WTC11 (cell line): Measurements from ENCODE around the gene AKT3. TPM values are rescaled to one million over a fixed set of nuclear protein-coding genes. Genes with fewer than 3 reads are reported as not detected.

ENCODE experiments used
- ATAC-seq: fragments of 200-7000 bp; cut with Tn5 transposase; 2 replicates; pipeline ENCODE4 v1.10.0; 2021; ENCODE audit warnings: mild to moderate bottlenecking, moderate library complexity
- CTCF ChIA-PET: fragments of 300-600 bp; sonication (Branson Sonifier 250); formaldehyde crosslinking; loops from one replicate; lab custom pipeline; 2021; ENCODE audit warnings: antibody characterized with exemption; lab: Charles Lee
- POLR2A ChIA-PET: fragments of 350-600 bp; sonication (Branson Sonifier 250); formaldehyde crosslinking; loops from one replicate; lab custom pipeline; 2021; ENCODE audit warnings: antibody characterized with exemption; lab: Charles Lee
- DNase-seq: peaks from one replicate; pipeline ENCODE4 v3.0.0; 2021; ENCODE audit warnings: low spot score
- H3K27ac Mint-ChIP-seq: 2 replicates; pipeline ENCODE4 v1.8.0; 2021; ENCODE audit warnings: mixed read lengths
- H3K27me3 Mint-ChIP-seq: 2 replicates; pipeline ENCODE4 v1.8.0; 2021; ENCODE audit warnings: low read depth, mild to moderate bottlenecking, moderate library complexity, mixed read lengths
- H3K36me3 Mint-ChIP-seq: 2 replicates; pipeline ENCODE4 v1.8.0; 2021; ENCODE audit warnings: mixed read lengths
- H3K4me1 Mint-ChIP-seq: 2 replicates; pipeline ENCODE4 v1.8.0; 2022; ENCODE audit warnings: mixed read lengths
- H3K4me3 Mint-ChIP-seq: 2 replicates; pipeline ENCODE4 v1.8.0; 2021; ENCODE audit warnings: mild to moderate bottlenecking, moderate library complexity, mixed read lengths
- H3K9me3 Mint-ChIP-seq: 2 replicates; pipeline ENCODE4 v1.8.0; 2021; ENCODE audit warnings: mixed read lengths
- AFF4 ChIP-seq: sonication (generic); formaldehyde crosslinking; IDR thresholded peaks from 2 replicates; pipeline ENCODE4 v1.8.1; 2023; ENCODE audit warnings: mild to moderate bottlenecking, missing genetic modification reagents, borderline replicate concordance
- ATF2 ChIP-seq: sonication (generic); formaldehyde crosslinking; IDR thresholded peaks from 2 replicates; pipeline ENCODE4 v1.8.1; 2022; ENCODE audit warnings: low read depth, missing genetic modification reagents, borderline replicate concordance
- CTCF ChIP-seq: fragments of 200-600 bp; IDR thresholded peaks from 2 replicates; pipeline ENCODE4 v1.8.0; 2022; ENCODE audit warnings: antibody characterized with exemption
- FOXJ3 ChIP-seq: sonication (generic); formaldehyde crosslinking; IDR thresholded peaks from 2 replicates; pipeline ENCODE4 v1.9.0; 2021; ENCODE audit warnings: missing genetic modification reagents, mild to moderate bottlenecking, borderline replicate concordance
- FOXK1 ChIP-seq: sonication (generic); formaldehyde crosslinking; IDR thresholded peaks from 2 replicates; pipeline ENCODE4 v1.8.0; 2022; ENCODE audit warnings: mild to moderate bottlenecking, moderate library complexity, missing genetic modification reagents
- FOXP4 ChIP-seq: sonication (generic); formaldehyde crosslinking; IDR thresholded peaks from 2 replicates; pipeline ENCODE4 v1.8.0; 2022; ENCODE audit warnings: mild to moderate bottlenecking, missing genetic modification reagents
- IRF1 ChIP-seq: sonication (generic); formaldehyde crosslinking; IDR thresholded peaks from 2 replicates; pipeline ENCODE4 v1.8.0; 2023; ENCODE audit warnings: missing genetic modification reagents
- MXD4 ChIP-seq: fragments of 250-450 bp; sonication (Bioruptor Pico); IDR thresholded peaks from 2 replicates; pipeline ENCODE4 v1.8.0; 2021; ENCODE audit warnings: mild to moderate bottlenecking, moderate library complexity, borderline replicate concordance
- NR1H2 ChIP-seq: sonication (generic); formaldehyde crosslinking; IDR thresholded peaks from 2 replicates; pipeline ENCODE4 v1.9.0; 2021; ENCODE audit warnings: mild to moderate bottlenecking, moderate library complexity, missing genetic modification reagents
- NR3C1 ChIP-seq: sonication (generic); formaldehyde crosslinking; conservative IDR thresholded peaks from 2 replicates; pipeline ENCODE4 v1.8.1; 2023; ENCODE audit warnings: low read depth, mild to moderate bottlenecking, missing genetic modification reagents
- SMAD3 ChIP-seq: sonication (generic); formaldehyde crosslinking; IDR thresholded peaks from 2 replicates; pipeline ENCODE4 v1.8.0; 2022; ENCODE audit warnings: missing genetic modification reagents, mild to moderate bottlenecking, borderline replicate concordance
- SMAD4 ChIP-seq: sonication (generic); formaldehyde crosslinking; IDR thresholded peaks from 2 replicates; pipeline ENCODE4 v1.8.0; 2022; ENCODE audit warnings: mild to moderate bottlenecking, missing genetic modification reagents
- SOX15 ChIP-seq: fragments of 250-450 bp; sonication (Bioruptor Pico); IDR thresholded peaks from 2 replicates; pipeline ENCODE4 v1.9.0; 2021; ENCODE audit warnings: mild to moderate bottlenecking
- TCF7 ChIP-seq: sonication (generic); formaldehyde crosslinking; IDR thresholded peaks from 2 replicates; pipeline ENCODE4 v1.8.0; 2022; ENCODE audit warnings: mild to moderate bottlenecking, low read depth, missing genetic modification reagents, moderate library complexity
- TEAD1 ChIP-seq: sonication (generic); formaldehyde crosslinking; IDR thresholded peaks from 2 replicates; pipeline ENCODE4 v1.8.0; 2022; ENCODE audit warnings: mild to moderate bottlenecking, missing genetic modification reagents
- USF1 ChIP-seq: sonication (generic); formaldehyde crosslinking; IDR thresholded peaks from 2 replicates; pipeline ENCODE4 v1.8.0; 2022; ENCODE audit warnings: mild to moderate bottlenecking, missing genetic modification reagents
- ZNF121 ChIP-seq: sonication (generic); formaldehyde crosslinking; IDR thresholded peaks from 2 replicates; pipeline ENCODE4 v1.8.0; 2023; ENCODE audit warnings: missing genetic modification reagents
- ZNF263 ChIP-seq: sonication (generic); formaldehyde crosslinking; IDR thresholded peaks from 2 replicates; pipeline ENCODE4 v1.8.1; 2022; ENCODE audit warnings: low read depth, mild to moderate bottlenecking, moderate library complexity, missing genetic modification reagents
- ZNF281 ChIP-seq: sonication (generic); formaldehyde crosslinking; IDR thresholded peaks from 2 replicates; pipeline ENCODE4 v1.8.0; 2023; ENCODE audit warnings: mild to moderate bottlenecking, missing genetic modification reagents
- ZNF317 ChIP-seq: sonication (generic); formaldehyde crosslinking; IDR thresholded peaks from 2 replicates; pipeline ENCODE4 v1.8.1; 2023; ENCODE audit warnings: low read depth, mild to moderate bottlenecking, moderate library complexity, missing genetic modification reagents, borderline replicate concordance
- ZSCAN18 ChIP-seq: fragments of 250-450 bp; sonication (Bioruptor Pico); IDR thresholded peaks from 2 replicates; pipeline ENCODE4 v2.1.2; 2022; ENCODE audit warnings: mild to moderate bottlenecking, moderate library complexity
- total RNA-seq: library from RNA; stranded (reverse); gene quantifications from 3 replicates; pipeline ENCODE4 v1.2.3, GENCODE V29; 2021

Gene AKT3
- total RNA-seq, 1 experiment from 2014 or later: 38.5 TPM

- TF ChIP-seq TCF7 (CRISPR knock-in tag) (no peak), FOXJ3 (CRISPR knock-in tag) (no peak), CTCF (no peak), AFF4 (CRISPR knock-in tag) (no peak), NR3C1 (CRISPR knock-in tag) (no peak), IRF1 (CRISPR knock-in tag) (no peak), ZNF317 (CRISPR knock-in tag) (no peak), ZNF281 (no peak)
- TF ChIP-seq, all 79 proteins: peak for 0
These were observed 12.0 kb downstream of the AKT3 start (continued) for GRCh38 chr1:243837907-243838535.

- POLR2A ChIA-PET: no interaction called here
- Mint-ChIP-seq H3K27ac (no peak overlapping the region), H3K27me3 (no peaks in the 10 kb centered on the region), H3K9me3 (peaks cover 31% of the 10 kb centered on the region), H3K4me3 (no peak overlapping the region), H3K4me1 (0 out of 2 replicates have a peak, but pooled peaks cover 2% of the 10 kb centered on the region), H3K36me3 (peaks cover 35% of the 10 kb centered on the region)
- CTCF ChIA-PET: no interaction called here
- DNase-seq (no peak), ATAC-seq (no peak)
- TF ChIP-seq MXD4 (CRISPR knock-in tag) (no peak), ZSCAN18 (no peak), FOXP4 (CRISPR knock-in tag) (no peak), SMAD3 (CRISPR knock-in tag) (no peak), USF1 (CRISPR knock-in tag) (no peak), SMAD4 (no peak), NR1H2 (no peak), ATF2 (no peak), TCF7 (CRISPR knock-in tag) (no peak), ZNF121 (CRISPR knock-in tag) (no peak), TEAD1 (CRISPR knock-in tag) (no peak), ZNF263 (CRISPR knock-in tag) (no peak), SOX15 (CRISPR knock-in tag) (no peak), FOXK1 (CRISPR knock-in tag) (no peak)
These were observed 15.9 kb downstream of the AKT3 start for GRCh38 chr1:243834130-243834529.
